DMS153 (cell line): ENCODE measurements around the gene PSMC1.
"Not testable (repeated sequence)": the region's sequence is repeated elsewhere in the genome, so short reads cannot be mapped to it uniquely, and the experiment has no call there.

ENCODE experiments used
- DNase-seq: peaks from one replicate; lab custom pipeline; 2025; lab: John Stamatoyannopoulos, UW

Gene PSMC1

GRCh38 chr14:90256354-90257131 lies at the start of gene PSMC1:
PSMC1 (plus strand) TSS chr14:90256553; CDS start chr14:90256598, 45 bp downstream.
- DNase-seq: peak; percentile 85

- no peak for DNase-seq
Observed at GRCh38 chr14:90213099-90213748, 43.1 kb upstream of the PSMC1 start.

- no peak for DNase-seq
Observed at GRCh38 chr14:90228478-90228877, 27.9 kb upstream of the PSMC1 start.

- not testable (repeated sequence) for DNase-seq
Observed at GRCh38 chr14:90229942-90230341, 26.4 kb upstream of the PSMC1 start.

- peak; percentile 30 for DNase-seq
Observed at GRCh38 chr14:90235179-90235976, 21.0 kb upstream of the PSMC1 start.

GRCh38 chr14:90239139-90239538 lies 17.2 kb upstream of the PSMC1 start:
- DNase-seq: no peak

GRCh38 chr14:90242444-90242843 lies 13.9 kb upstream of the PSMC1 start:
- no peak for DNase-seq

GRCh38 chr14:90246936-90247335 lies 9.4 kb upstream of the PSMC1 start:
- no peak for DNase-seq

- DNase-seq: not testable (repeated sequence)
Observed at GRCh38 chr14:90247441-90247840, 8.9 kb upstream of the PSMC1 start.

GRCh38 chr14:90248594-90248993 lies 7.8 kb upstream of the PSMC1 start:
- DNase-seq: no peak

- no peak for DNase-seq
Observed at GRCh38 chr14:90253826-90254225, 2.5 kb upstream of the PSMC1 start.

GRCh38 chr14:90255871-90256270 lies 482 bp upstream of the PSMC1 start:
- DNase-seq: no peak

GRCh38 chr14:90263748-90264449 lies 7.5 kb downstream of the PSMC1 start:
- DNase-seq: no peak

GRCh38 chr14:90266441-90267154 lies 10.2 kb downstream of the PSMC1 start:
- DNase-seq: no peak

- DNase-seq: no peak
Observed at GRCh38 chr14:90268420-90268819, 12.1 kb downstream of the PSMC1 start.

- DNase-seq: no peak
Observed at GRCh38 chr14:90272523-90272922, 16.2 kb downstream of the PSMC1 start.

GRCh38 chr14:90273532-90273931 lies 17.2 kb downstream of the PSMC1 start:
- DNase-seq: no peak

GRCh38 chr14:90274019-90274418 lies 17.7 kb downstream of the PSMC1 start:
- DNase-seq: no peak

GRCh38 chr14:90274808-90275457 lies 18.6 kb downstream of the PSMC1 start:
- no peak for DNase-seq

GRCh38 chr14:90275458-90275814 lies 19.1 kb downstream of the PSMC1 start:
- DNase-seq: no peak

- DNase-seq: no peak
Observed at GRCh38 chr14:90275820-90276219, 19.5 kb downstream of the PSMC1 start.
